ENCODE measurements around the gene RAB9A. TPM values are rescaled to one million over a fixed set of nuclear protein-coding genes. Genes with fewer than 3 reads are reported as not detected.

The RAB9A gene
- total and polyA plus RNA-seq, 4 donors, result 18.2 to 26.2 (median 20.2) TPM

DNA sequence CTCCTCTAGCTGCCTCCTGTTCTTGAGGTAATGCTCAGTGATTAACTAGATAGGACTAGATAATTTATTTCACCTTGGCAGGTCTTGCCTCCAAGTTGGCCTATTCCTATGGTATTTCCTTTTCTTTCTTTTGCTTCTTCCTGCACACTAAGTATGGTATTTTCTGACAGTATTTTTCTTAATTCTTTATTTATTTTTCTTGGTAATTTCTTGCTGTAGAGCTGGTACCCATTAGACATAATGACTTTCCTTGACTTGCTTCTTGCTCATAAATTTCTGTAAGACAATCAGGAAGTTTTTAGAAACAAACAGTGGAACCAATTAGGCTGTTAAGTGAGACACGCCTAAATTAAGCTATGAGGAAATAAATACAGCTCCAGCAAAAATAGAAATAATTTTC is 9.5 kb downstream of the RAB9A start:
- Histone ChIP-seq H3K27me3 (ENCODE audit: control insufficient read depth in 1 of 2, insufficient read depth in 2 of 2, low read length in 1 of 2) (no peaks in the 10 kb centered on the region), H3K4me3 (ENCODE audit: low read length in 2 of 2) (no peak overlapping the region), H3K9me3 (ENCODE audit: control insufficient read depth, low read length) (no peaks in the 10 kb centered on the region), H3K27ac (ENCODE audit: low read depth in 1 of 2, low read length in 2 of 2) (no peak overlapping the region), H3K4me1 (ENCODE audit: control insufficient read depth in 1 of 2, insufficient read depth in 2 of 2, low read length in 2 of 2) (peaks cover 2 to 13% of the 10 kb centered on the region in 2 donors), H3K36me3 (ENCODE audit: control insufficient read depth in 1 of 2, insufficient read depth in 2 of 2, low read length in 1 of 2) (no peaks in the 10 kb centered on the region)
- intact Hi-C loops (cut with DNase I), result no loop called here
- no peak for DNase-seq
- no peak for ATAC-seq (ENCODE audit: low FRiP score)
- WGBS, 2 donors, result 36 to 60% methylated on average over 1 of the region's 1 CpG

- Histone ChIP-seq H3K9me3 (ENCODE audit: control insufficient read depth, low read length) (no peaks in the 10 kb centered on the region), H3K27ac (ENCODE audit: low read depth in 1 of 2, low read length in 2 of 2) (peak overlapping the region in 1 of 2 donors; percentile 24), H3K27me3 (ENCODE audit: control insufficient read depth in 1 of 2, insufficient read depth in 2 of 2, low read length in 1 of 2) (no peaks in the 10 kb centered on the region), H3K4me3 (ENCODE audit: low read length in 2 of 2) (no peak overlapping the region), H3K4me1 (ENCODE audit: control insufficient read depth in 1 of 2, insufficient read depth in 2 of 2, low read length in 2 of 2) (peaks cover 3 to 13% of the 10 kb centered on the region in 2 donors), H3K36me3 (ENCODE audit: control insufficient read depth in 1 of 2, insufficient read depth in 2 of 2, low read length in 1 of 2) (no peaks in the 10 kb centered on the region)
- intact Hi-C loops (cut with DNase I), result no loop called here
- DNase-seq (no peak), ATAC-seq (ENCODE audit: low FRiP score) (no peak)
- 19 to 58% methylated on average over 7 of the region's 7 CpGs for WGBS, 2 donors
These were observed 10.4 kb downstream of the RAB9A start for GRCh38 chrX:13699183-13699826.

DNA sequence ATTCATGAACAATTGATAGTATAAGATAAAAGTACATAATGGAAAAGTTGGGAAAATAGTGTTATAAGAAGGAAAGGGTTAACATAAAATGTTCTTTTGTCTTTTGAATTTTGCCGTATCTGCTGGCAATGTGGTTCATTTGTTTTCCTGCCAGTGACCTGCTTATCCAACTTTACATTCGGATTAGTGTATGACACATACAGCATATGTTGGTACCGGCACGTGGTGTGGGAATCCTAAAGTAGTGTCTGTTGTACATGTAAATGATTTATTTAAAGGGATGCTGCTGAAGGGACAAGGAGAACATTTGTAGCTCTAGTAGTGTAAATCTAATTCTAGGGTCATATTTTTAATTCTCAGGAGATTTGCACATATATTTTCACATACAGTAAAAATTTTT is 11.5 kb downstream of the RAB9A start:
- no peaks in the 10 kb centered on the region for H3K36me3 ChIP-seq (ENCODE audit: control insufficient read depth in 1 of 2, insufficient read depth in 2 of 2, low read length in 1 of 2)
- 34 to 57% methylated on average over 4 of the region's 4 CpGs for WGBS, 2 donors

GRCh38 chrX:13702111-13702789 is 13.3 kb downstream of the RAB9A start:
- no peak for ATAC-seq (ENCODE audit: low FRiP score)
- intact Hi-C loops (cut with DNase I), result no loop called here

More for the DNA sequence above, 11.5 kb downstream of the RAB9A start:
- no peak for ATAC-seq (ENCODE audit: low FRiP score)
- intact Hi-C loops (cut with DNase I), result no loop called here
- no peaks in the 10 kb centered on the region for H3K27me3 ChIP-seq (ENCODE audit: control insufficient read depth in 1 of 2, insufficient read depth in 2 of 2, low read length in 1 of 2)
- DNase-seq, result no peak
- no peak overlapping the region for H3K27ac ChIP-seq (ENCODE audit: low read depth in 1 of 2, low read length in 2 of 2)
- no peaks in the 10 kb centered on the region for H3K9me3 ChIP-seq (ENCODE audit: control insufficient read depth, low read length)
- no peak overlapping the region for H3K4me3 ChIP-seq (ENCODE audit: low read length in 2 of 2)
- peaks cover 2 to 13% of the 10 kb centered on the region in 2 donors for H3K4me1 ChIP-seq (ENCODE audit: control insufficient read depth in 1 of 2, insufficient read depth in 2 of 2, low read length in 2 of 2)

DNA sequence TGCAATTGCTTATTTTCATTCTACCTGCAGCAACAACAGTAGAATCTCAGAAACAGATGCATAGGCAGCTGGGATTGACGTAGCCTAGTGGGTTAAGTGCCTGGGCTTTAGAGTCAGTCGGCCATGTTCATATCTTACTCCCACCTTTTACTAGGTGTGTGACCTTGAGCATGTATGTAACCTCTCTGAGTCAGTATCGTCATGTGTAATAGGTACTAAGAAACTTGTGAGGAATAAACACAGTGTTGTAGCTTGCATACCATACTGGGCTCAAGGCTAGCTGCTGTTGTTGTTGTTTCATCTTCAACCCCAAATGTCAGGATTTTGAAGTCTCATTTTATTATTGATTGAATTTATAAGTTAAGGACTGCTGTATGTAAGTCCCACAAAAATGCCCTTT is 14.2 kb downstream of the RAB9A start:
- intact Hi-C loops (cut with DNase I), result no loop called here
- Histone ChIP-seq H3K4me3 (ENCODE audit: low read length in 2 of 2) (no peak overlapping the region), H3K27me3 (ENCODE audit: control insufficient read depth in 1 of 2, insufficient read depth in 2 of 2, low read length in 1 of 2) (no peaks in the 10 kb centered on the region), H3K36me3 (ENCODE audit: control insufficient read depth in 1 of 2, insufficient read depth in 2 of 2, low read length in 1 of 2) (no peaks in the 10 kb centered on the region), H3K4me1 (ENCODE audit: control insufficient read depth in 1 of 2, insufficient read depth in 2 of 2, low read length in 2 of 2) (peaks cover 2% of the 10 kb centered on the region in 2 donors), H3K27ac (ENCODE audit: low read depth in 1 of 2, low read length in 2 of 2) (no peak overlapping the region), H3K9me3 (ENCODE audit: control insufficient read depth, low read length) (no peaks in the 10 kb centered on the region)
- 82 to 87% methylated on average over 3 of the region's 3 CpGs for WGBS, 2 donors
- no peak for ATAC-seq (ENCODE audit: low FRiP score)
- DNase-seq, result no peak

More at GRCh38 chrX:13702111-13702789, 13.3 kb downstream of the RAB9A start:
- no peaks in the 10 kb centered on the region for H3K27me3 ChIP-seq (ENCODE audit: control insufficient read depth in 1 of 2, insufficient read depth in 2 of 2, low read length in 1 of 2)
- no peaks in the 10 kb centered on the region for H3K36me3 ChIP-seq (ENCODE audit: control insufficient read depth in 1 of 2, insufficient read depth in 2 of 2, low read length in 1 of 2)
- no peak overlapping the region for H3K27ac ChIP-seq (ENCODE audit: low read depth in 1 of 2, low read length in 2 of 2)
- no peak for DNase-seq
- no peak overlapping the region for H3K4me3 ChIP-seq (ENCODE audit: low read length in 2 of 2)
- no peaks in the 10 kb centered on the region for H3K9me3 ChIP-seq (ENCODE audit: control insufficient read depth, low read length)
- peaks cover 2% of the 10 kb centered on the region in 2 donors for H3K4me1 ChIP-seq (ENCODE audit: control insufficient read depth in 1 of 2, insufficient read depth in 2 of 2, low read length in 2 of 2)
- WGBS, 2 donors, result 70 to 75% methylated on average over 5 of the region's 5 CpGs

DNA sequence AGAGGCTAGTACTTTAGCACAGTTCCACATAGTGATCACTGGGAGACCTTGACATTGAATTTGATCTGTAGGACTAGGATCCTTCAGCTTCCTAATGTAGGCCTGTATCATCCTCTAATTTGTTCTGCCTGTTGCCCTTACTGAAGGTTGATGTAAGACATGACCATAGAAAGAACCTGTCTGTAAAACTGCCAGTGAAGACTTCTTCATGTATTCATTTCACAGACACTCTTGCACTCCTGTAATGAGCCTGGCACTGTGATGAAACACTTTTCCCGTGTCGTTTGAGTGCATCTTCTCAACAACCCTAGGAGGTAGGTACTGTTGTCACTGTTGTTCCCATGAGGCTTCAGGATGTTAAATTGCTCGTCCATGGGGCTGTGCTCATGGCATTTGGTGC is 14.7 kb downstream of the RAB9A start:
- Histone ChIP-seq H3K27me3 (ENCODE audit: control insufficient read depth in 1 of 2, insufficient read depth in 2 of 2, low read length in 1 of 2) (no peaks in the 10 kb centered on the region), H3K4me3 (ENCODE audit: low read length in 2 of 2) (no peak overlapping the region), H3K27ac (ENCODE audit: low read depth in 1 of 2, low read length in 2 of 2) (no peak overlapping the region), H3K36me3 (ENCODE audit: control insufficient read depth in 1 of 2, insufficient read depth in 2 of 2, low read length in 1 of 2) (no peaks in the 10 kb centered on the region), H3K4me1 (ENCODE audit: control insufficient read depth in 1 of 2, insufficient read depth in 2 of 2, low read length in 2 of 2) (peaks cover 0 to 2% of the 10 kb centered on the region in 2 donors), H3K9me3 (ENCODE audit: control insufficient read depth, low read length) (no peaks in the 10 kb centered on the region)
- DNase-seq (no peak), ATAC-seq (ENCODE audit: low FRiP score) (no peak)
- 36 to 70% methylated on average over 3 of the region's 3 CpGs for WGBS, 2 donors
- intact Hi-C loops (cut with DNase I), result no loop called here

GRCh38 chrX:13711141-13711540 is 22.2 kb downstream of the RAB9A start:
- ATAC-seq (ENCODE audit: low FRiP score), result no peak
- WGBS, 2 donors, result 44 to 57% methylated on average over 4 of the region's 4 CpGs
- Histone ChIP-seq H3K36me3 (ENCODE audit: control insufficient read depth in 1 of 2, insufficient read depth in 2 of 2, low read length in 1 of 2) (peaks cover 0 to 1% of the 10 kb centered on the region in 2 donors), H3K27ac (ENCODE audit: low read depth in 1 of 2, low read length in 2 of 2) (no peak overlapping the region), H3K27me3 (ENCODE audit: control insufficient read depth in 1 of 2, insufficient read depth in 2 of 2, low read length in 1 of 2) (no peaks in the 10 kb centered on the region), H3K4me3 (ENCODE audit: low read length in 2 of 2) (no peak overlapping the region), H3K4me1 (ENCODE audit: control insufficient read depth in 1 of 2, insufficient read depth in 2 of 2, low read length in 2 of 2) (no peaks in the 10 kb centered on the region), H3K9me3 (ENCODE audit: control insufficient read depth, low read length) (no peaks in the 10 kb centered on the region)
- intact Hi-C loops (cut with DNase I), result no loop called here
- no peak for DNase-seq

DNA sequence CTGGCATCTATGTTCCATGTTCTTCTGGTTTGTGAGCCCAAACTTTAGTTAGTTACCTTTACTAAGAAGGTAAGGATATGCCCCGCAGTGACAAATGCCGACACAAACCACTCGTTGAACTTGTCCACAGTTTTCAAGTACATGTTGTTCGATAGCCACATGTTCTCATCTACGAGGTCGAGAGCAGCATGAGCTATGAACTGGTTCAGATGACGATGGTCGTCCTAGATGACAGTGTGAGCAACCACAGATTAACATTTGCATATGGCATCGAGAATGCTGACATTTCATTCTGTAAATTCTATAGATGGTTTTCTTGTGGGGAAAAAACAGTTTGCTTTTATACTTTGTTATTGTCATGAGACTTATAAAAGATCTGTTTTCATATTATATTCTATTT is 27.5 kb downstream of the RAB9A start:
- DNase-seq (no peak), ATAC-seq (ENCODE audit: low FRiP score) (no peak)
- no peaks in the 10 kb centered on the region for H3K9me3 ChIP-seq (ENCODE audit: control insufficient read depth, low read length)
- H3K27ac ChIP-seq (ENCODE audit: low read depth in 1 of 2, low read length in 2 of 2), result no peak overlapping the region
- no peak overlapping the region for H3K4me3 ChIP-seq (ENCODE audit: low read length in 2 of 2)
- H3K27me3 ChIP-seq (ENCODE audit: control insufficient read depth in 1 of 2, insufficient read depth in 2 of 2, low read length in 1 of 2), result no peaks in the 10 kb centered on the region
- intact Hi-C loops (cut with DNase I), result no loop called here
- peaks cover 4 to 5% of the 10 kb centered on the region in 2 donors for H3K36me3 ChIP-seq (ENCODE audit: control insufficient read depth in 1 of 2, insufficient read depth in 2 of 2, low read length in 1 of 2)
- H3K4me1 ChIP-seq (ENCODE audit: control insufficient read depth in 1 of 2, insufficient read depth in 2 of 2, low read length in 2 of 2), result peaks cover 0 to 3% of the 10 kb centered on the region in 2 donors
- 91 to 96% methylated on average over 9 of the region's 9 CpGs for WGBS, 2 donors

- Histone ChIP-seq H3K27me3 (ENCODE audit: control insufficient read depth in 1 of 2, insufficient read depth in 2 of 2, low read length in 1 of 2) (no peaks in the 10 kb centered on the region), H3K36me3 (ENCODE audit: control insufficient read depth in 1 of 2, insufficient read depth in 2 of 2, low read length in 1 of 2) (peaks cover 4 to 5% of the 10 kb centered on the region in 2 donors), H3K4me1 (ENCODE audit: control insufficient read depth in 1 of 2, insufficient read depth in 2 of 2, low read length in 2 of 2) (peaks cover 0 to 3% of the 10 kb centered on the region in 2 donors), H3K9me3 (ENCODE audit: control insufficient read depth, low read length) (no peaks in the 10 kb centered on the region), H3K4me3 (ENCODE audit: low read length in 2 of 2) (no peak overlapping the region), H3K27ac (ENCODE audit: low read depth in 1 of 2, low read length in 2 of 2) (no peak overlapping the region)
- WGBS, 2 donors, result 91 to 94% methylated on average over 6 of the region's 6 CpGs
- intact Hi-C loops (cut with DNase I), result no loop called here
- DNase-seq (no peak), ATAC-seq (ENCODE audit: low FRiP score) (no peak)
These were observed 28.0 kb downstream of the RAB9A start for GRCh38 chrX:13716905-13717304.
